Non-pigmented ciliary epithelial cell (primary cell): Measurements from ENCODE around the gene CLMN.
"Not testable (repeated sequence)": the region's sequence is repeated elsewhere in the genome, so short reads cannot be mapped to it uniquely, and the experiment has no call there.

Experiments used
- DNase-seq: peaks from one replicate; pipeline ENCODE4 v3.0.0-alpha.2; 2010; ENCODE audit warnings: low read depth

CLMN gene

DNA sequence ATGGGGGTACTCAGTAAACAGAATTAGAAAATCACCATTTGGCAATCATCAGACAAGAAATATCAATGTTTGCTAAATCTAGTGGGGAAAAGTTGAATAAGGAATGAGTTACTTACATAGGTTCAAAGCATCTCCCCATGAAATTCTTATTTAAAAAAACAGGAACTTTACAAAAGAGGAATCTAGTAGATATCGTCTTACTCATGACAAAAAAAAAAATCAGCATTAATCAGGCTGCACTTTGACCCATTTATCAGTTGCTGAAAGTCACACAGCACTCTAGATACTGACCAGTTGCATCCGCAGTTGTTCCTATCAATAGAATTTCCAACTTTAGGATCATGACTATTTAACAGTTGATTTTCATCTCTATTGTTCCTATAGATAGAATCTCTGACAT is 156.6 kb downstream of the CLMN start:
- no peak for DNase-seq

GRCh38 chr14:95162641-95163040 is 157.1 kb downstream of the CLMN start:
- DNase-seq: no peak

GRCh38 chr14:95157327-95158189 is 162.2 kb downstream of the CLMN start, which contains the start of gene DICER1:
TSS of gene DICER1 (minus strand) at chr14:95157529. CDS start at chr14:95133458, 24,071 bp downstream.
- DNase-seq: no peak

GRCh38 chr14:95157048-95157326 is 162.7 kb downstream of the CLMN start:
- no peak for DNase-seq

DNA sequence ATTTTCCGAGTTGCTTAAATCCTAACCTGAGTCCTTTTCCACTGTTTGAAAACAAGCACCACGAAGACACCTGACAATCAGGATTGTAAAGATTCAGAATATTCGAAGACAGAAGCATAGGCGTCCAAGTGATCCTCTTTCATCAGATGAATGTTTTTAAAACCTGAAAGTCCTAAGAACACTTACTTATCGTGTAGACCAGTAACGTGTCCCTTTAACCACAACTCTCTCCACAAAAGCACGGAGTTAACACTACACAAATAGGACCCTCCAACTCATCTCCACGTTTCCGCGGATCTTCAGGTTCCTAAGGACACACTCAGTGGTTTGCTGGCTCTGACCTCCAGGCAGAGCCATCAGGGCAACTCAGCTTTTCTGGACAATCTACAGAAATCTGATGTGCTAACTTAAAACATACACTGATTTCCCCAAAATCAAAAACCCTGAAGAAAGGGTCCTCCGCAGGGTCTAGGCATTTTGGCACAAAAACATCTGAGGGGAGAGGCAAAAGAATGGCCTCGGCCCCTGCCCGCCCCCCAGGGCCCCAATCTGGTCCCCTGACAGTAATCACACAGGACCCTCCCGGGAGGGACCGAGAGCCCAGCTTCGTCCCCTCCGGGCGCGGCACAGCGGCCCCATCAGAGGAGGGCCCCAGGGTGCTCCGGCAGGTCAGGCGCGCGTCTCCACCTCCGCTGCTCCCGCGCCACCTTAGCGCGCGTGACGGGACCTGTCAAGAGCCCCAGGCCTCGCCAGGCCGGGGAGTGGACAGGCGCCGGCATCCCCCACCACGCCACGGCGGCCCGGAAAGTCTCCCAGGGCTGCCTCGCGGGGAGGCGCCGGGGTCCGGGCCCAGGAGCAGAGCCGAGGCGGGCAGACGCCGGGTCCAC is 163.3 kb downstream of the CLMN start:
- no peak for DNase-seq

DNA sequence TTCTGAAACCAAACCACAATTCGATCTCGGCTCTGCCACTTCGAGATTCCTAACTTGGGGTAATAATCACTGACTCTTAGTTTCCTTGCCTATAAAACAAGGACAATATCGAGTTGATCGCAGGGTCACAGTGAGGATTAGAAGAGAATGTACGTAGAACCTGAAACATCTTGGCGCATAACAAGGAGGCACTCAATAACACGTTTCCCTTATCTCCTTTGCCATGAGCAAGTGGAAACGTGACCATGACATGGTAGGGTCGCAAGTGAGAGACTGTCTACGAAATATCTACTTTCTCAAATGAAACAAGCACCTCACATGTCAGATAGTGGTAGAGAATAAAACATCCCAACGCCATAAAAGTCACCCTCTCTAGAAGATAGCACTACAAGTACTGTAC is 164.7 kb downstream of the CLMN start:
- no peak for DNase-seq

DNA sequence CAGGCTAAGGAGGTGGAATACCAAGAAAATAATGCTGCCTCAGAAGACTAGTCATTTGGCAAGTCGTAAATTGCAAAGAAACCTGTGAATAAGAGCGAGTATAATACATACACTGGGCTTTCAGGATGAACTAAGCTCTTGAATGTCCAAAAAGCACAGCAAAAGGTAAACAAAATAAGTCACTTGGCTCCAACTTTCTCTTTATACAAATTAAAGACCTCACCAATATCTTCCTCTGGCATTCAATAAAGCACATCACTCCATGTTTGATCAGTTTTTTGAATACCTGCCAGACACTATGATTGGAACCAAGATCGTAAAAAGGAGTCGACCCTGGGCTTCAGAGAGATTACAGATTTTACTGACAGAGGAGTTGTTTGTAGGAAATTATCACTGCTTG is 165.8 kb downstream of the CLMN start:
- no peak for DNase-seq

DNA sequence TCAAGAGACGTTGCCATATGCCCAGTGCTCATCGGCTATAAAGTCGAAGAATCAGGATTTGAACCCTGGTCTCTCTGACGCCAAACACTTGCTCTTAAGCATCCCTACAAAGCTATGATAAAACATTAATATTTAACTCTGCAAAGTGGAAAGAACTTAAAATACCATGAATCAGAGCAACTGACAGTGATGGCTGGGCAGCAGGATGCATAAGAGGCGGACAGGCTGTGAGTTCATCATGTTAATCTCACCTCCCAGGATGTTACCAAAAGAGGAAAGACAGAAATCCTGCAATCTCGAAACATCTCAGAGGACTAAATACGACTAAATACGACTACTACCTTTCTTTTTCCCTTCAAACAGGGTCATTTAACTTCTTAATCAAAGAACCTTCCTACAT is 168.1 kb downstream of the CLMN start:
- DNase-seq: no peak

GRCh38 chr14:95150910-95151309 is 168.8 kb downstream of the CLMN start:
- no peak for DNase-seq

- no peak for DNase-seq
These were observed 170.3 kb downstream of the CLMN start for GRCh38 chr14:95149441-95149840.

DNA sequence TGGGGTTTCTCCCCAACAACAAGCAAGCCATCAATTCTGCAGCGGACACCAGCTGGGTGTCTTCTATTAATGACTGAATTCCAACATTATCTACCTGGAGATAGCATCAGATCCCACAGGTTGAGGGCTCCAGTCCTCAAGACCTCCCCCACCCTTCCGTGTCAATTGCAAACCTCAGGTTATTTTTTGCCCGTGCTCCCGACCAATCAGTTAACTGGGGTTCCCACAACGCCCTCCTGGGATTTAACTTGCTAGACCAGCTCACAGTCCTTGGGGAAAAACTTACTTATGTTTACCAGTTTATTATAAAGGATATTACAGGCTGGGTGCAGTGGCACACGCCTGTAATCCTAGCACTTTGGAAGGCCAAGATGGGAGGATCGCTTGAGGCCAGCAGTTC is 172.1 kb downstream of the CLMN start:
- no peak for DNase-seq

DNA sequence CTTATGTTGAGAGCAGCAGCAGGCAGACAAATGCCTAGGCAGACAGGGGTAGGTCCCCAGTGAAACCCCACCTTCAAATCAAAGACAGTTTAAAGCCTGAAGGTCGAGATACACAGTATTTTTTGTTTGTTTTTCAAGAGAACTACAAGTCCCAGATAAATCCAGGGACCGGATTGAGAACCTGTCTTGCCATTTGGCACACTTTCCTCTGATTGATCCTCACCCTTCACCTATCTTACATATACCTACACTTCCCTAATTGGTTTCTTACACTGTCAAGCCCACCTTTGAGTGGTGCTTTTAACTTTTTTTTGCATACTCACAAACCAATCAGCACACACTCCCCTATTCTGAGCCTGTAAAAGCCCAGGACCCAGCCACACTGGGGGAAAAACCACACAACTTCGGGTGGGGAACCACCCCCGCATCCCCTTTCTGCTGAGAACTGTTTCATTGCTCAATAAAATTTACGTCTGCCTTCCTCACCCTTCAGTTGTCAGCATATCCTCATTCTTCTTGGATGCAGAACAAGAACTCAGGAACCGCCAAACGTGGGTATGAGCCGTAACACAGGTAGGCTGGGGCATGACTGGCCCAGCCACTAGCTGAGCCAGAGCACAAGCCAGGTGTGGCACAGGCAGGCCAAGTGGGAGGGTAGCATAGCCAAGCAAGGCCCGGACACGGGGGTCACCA is 173.5 kb downstream of the CLMN start:
- DNase-seq: no peak

GRCh38 chr14:95144849-95145248 is 174.9 kb downstream of the CLMN start:
- DNase-seq: no peak

DNA sequence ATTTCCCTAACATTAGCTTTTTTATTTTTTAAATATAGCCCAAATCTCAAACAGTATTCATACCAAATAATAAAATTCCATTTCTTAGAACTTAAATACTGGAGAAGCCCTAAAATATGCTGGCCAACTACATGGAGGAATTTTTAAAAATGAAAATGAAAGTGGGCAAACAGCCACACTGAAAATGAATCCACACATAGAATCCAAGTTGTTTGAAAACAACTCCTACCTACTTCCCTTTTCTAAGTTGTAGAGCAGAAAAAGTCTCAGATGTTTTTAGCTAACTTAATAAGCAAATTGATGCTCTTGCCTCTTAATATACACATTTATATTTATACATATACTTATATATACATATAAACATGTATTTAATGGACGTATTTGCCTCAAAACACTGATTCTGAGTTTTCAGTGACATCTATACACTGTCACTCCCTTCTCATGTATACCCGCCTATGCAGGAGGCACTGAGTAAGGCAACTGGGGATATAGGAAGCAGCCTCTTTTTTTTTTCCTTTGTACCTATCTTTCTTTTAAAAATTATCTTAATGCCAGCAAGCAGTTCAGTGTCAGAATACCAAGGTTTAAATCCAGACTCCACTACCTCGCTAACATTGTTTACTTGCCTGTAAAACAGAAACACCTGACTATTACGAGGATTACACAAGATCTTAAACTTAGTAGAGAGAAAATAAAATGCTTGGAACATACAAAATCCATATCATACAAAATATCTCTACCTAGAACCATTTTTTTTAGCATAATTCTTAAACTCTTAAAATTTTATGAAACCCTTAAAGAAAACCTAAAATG is 175.7 kb downstream of the CLMN start:
- DNase-seq: no peak

GRCh38 chr14:95142208-95142607 is 177.5 kb downstream of the CLMN start:
- no peak for DNase-seq

GRCh38 chr14:95141684-95142083 is 178.0 kb downstream of the CLMN start:
- DNase-seq: no peak

DNA sequence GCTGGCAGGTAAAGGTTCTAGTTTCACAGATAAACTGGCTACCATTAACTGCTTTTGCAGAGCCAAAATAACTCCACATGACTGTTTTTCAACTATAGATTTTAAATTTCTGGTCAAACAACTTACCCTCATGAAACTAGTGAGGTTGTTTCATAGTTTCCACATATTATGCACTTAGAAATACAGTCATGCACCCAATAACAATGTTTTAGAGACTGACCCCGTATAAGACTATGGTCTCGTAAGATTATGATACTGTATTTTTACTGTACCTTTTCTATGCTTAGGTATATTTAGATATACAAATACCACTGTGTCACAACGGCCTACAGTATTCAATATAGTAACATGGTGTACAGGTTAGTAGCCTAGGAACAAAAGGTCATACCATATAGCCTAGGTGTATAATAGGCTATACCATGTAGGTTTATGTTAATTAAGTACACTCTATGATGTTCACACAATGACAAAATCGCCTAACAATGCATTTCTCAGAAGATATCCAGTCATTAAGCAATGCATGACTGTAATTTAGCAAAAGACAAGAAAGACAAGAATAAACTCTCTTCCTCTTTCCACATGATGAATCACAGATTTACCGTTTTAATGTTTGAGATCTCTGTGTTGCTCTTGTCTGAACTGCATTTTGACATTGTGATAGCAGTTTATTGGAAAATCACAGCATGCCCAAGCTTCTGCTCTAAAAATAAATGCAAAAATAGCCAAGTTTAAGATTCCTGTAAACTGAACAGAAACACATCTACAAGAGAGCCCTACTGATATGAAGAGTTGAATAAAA is 179.4 kb downstream of the CLMN start:
- no peak for DNase-seq

DNA sequence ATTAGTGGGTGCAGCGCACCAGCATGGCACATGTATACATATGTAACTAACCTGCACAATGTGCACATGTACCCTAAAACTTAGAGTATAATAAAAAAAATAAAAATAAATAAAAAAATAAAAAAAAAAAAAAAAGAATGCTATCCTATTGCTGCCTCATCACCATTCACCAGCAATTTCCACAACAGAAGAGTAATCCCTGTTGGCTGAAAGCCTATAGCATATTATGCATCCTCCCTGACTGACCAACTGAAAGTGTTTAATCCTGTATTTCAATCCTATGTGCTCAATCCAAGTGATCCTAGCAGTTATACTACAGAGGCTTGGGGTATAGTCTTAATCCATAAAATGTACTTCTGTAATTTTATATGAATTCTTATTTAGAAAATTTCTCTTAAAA is 180.8 kb downstream of the CLMN start:
- no peak for DNase-seq

GRCh38 chr14:95138455-95138854 is 181.3 kb downstream of the CLMN start:
- not testable (repeated sequence) for DNase-seq

DNA sequence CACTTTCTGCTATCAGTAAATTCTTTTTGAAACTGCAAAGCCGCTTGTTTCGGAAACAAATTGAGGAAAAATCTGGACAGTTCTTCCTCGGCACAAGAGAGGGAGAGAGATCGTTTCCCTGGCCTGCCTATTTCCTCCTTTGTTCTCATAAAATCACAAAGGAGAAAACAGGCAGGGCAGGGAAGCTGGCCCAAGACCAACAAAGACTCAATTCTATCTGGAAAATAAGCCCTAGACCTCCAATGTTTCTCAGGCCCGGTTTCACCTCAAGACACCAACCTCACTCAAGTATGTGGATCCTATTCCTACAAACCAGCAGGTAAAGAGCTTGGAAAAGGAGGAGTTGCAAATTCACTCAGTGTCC is 181.9 kb downstream of the CLMN start:
- no peak for DNase-seq

GRCh38 chr14:95137164-95137803 is 182.4 kb downstream of the CLMN start:
- DNase-seq: no peak
